IPS-NIHi11 (cell line): ENCODE measurements around the gene CYLD.

Source experiments
- DNase-seq: peaks from one replicate; pipeline ENCODE4 v3.0.0; 2012; ENCODE audit warnings: mixed read lengths, low spot score

The CYLD gene

DNA sequence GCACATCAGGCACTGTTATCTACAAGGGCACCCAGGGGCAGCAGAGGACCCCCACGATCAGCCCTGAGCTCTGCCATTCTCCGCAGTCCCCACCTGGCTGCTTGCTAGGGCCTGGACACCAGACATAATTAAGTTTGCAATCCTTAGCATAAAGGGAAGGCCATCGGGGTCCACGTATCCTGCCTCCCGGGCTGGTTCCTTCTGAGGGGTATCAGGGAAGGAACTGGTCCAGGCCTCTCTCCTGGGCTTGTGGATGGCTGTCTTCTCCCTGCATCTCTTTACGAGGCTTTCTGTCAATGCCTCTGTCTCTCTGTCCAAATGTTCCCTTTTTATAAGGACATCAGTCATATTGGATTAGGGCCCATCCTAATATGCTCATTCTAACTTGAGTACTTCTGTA lies 77.8 kb downstream of the CYLD start:
- DNase-seq: no peak

DNA sequence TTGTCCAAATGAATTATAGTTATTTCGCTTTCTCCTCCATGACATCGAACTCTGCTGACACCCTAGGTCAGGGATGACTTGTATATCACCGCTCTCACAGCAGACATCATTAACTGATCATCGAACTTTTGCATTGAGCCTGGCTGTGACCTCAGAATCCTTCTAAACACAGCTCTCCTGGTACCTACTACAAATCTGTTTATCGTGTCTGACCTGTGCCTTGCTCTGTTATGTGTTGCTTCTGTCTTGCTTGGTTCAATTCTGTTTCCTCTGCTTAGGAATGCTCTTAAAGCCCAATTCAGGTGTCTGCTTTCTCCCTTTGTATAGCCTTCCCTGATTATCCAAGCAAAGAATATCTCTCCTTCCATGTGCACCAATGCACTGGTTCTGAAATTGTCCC lies 78.3 kb downstream of the CYLD start:
- DNase-seq: no peak

DNA sequence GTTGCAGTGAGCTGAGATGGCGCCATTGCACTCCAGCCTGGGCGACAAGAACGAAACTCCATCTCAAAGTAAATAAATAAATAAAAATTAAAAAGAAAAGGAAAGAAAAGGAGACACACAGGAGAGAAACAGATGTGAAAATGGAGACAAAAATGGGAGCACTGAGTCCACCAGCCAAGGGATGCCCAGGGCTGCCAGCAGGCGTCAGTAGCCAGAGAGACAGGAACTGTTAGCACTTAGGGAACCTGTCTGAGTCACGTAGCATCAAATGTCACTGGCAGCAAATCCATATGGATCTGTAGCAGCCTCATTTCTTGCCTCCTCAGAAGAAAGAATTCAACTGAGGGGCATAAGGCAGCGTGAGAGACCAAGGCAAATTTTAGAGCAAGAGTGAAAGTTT lies 79.7 kb downstream of the CYLD start:
- no peak for DNase-seq

DNA sequence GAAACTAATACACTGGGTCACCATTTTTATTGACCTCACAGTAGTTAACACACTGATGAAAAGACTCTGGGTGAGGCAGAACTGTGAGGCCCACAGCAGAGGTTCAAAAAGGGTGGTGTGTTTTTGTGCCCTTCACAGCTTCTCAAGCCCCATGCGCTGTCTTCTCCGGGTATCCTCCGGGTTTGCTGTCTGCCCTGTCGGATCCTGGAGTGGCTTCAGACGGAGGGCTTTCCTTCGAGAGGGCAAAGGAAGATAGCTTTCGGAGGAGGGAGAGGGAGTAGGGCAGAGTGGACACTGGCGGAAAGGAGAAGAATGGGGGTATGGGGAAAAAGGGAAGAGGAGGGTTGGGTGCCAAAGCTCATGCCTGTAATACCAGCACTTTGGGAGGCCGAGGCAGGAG lies 80.8 kb downstream of the CYLD start:
- DNase-seq: no peak

DNA sequence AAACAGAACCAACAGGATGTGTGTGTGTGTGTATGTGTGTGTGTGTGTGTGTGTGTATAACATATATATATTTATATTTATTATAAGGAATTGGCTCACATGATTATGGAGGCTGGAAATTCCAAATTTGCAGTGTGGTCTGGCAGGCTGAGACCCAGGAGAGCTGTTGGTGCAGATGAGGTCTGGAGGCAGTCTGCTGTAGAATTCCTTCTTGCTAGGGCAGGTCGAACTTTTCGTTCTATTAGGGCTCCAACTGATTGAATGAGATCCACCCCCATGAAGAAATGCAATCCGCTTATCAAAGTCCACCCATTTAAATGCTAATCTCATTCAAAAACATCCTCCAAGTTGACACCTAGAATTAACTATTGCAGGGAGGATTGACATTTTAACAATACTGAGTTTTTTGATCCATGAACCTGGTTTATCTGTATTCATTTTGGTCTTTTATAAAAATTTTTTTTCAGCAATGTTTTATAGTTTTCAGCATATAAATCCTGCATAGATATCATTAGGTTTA lies 85.0 kb downstream of the CYLD start:
- DNase-seq: no peak

DNA sequence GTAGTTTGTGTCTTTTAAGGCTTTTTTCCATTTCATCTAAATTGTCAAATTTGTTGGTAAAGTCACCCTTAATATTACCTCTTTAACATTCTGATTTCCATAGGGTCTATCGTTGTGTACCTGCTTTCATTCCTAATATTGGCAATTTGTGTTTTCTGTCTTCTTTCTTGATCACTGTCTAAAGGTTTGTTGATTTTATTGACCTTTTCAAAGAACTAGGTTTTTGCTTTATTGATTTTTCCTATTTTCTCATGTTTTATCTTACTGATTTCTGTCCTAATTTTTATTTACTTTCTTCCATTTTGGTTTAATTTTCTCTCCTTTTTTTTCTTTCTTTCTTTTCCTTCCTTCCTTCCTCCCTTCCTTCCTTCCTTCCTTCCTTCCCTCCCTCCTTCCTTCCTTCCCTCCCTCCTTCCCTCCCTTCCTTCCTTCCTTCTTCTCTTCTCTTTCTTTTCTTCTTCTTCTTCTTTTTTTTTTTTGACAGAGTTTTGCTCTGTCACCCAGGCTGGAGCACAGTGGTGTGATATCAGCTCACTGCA lies 86.3 kb downstream of the CYLD start:
- DNase-seq: no peak

DNA sequence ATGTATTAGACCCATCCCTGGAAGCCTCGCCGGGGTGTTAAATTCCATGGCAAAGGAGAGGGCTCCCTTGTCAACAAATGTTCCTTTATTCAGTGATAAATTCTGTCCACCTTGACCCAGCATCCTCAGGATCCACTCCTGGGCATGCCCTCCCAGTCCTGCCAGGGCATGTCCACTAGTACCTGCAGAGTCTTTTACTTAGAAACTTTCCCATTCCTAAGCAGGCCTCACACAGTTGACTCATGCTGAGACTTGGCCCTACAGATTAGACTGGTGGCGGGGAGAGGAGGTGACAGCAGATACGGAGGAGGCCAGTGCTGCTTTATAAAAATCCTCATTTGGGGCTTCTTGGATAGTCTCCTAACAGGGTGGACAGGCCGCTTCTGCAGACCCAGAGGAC lies 88.8 kb downstream of the CYLD start:
- DNase-seq: no peak

DNA sequence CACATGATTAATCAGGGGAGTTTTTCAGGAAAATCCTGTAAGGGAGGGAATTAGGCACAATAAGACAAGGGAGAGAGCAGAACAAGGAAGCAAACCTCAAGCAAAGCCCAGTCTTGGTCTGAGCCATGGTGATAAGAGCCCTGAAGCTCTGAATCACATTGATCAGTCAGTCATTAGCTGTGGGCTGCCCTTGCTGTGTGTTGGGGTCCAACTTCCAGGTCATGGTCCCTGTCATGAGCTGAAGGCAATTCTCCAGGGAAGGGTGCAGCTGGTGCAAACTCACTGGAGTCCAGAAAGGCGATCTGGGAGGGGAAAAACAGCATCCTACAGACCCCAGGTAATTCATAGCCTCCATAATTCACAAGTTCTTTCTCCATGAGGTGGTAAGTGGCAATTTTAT lies 89.9 kb downstream of the CYLD start:
- no peak for DNase-seq

DNA sequence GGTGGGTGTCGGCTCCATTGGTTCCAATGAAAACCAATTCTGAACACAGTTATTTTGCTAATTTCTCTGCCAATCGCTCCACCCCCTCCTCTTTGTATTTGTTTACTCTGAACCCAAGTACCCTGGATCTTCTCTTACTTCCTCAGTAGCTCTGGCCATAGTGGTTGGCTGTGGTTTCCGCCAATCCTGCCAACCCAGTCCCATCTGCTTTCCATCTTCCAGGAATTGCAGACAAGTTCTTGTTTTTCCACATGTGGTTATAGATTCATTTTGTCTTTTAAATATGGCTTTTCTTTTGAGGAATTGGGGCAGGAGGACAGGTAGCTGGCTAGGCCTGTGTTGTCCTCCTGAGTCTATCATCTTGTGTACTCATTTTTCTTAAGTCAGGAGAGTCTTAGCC lies 92.0 kb downstream of the CYLD start:
- DNase-seq: no peak

DNA sequence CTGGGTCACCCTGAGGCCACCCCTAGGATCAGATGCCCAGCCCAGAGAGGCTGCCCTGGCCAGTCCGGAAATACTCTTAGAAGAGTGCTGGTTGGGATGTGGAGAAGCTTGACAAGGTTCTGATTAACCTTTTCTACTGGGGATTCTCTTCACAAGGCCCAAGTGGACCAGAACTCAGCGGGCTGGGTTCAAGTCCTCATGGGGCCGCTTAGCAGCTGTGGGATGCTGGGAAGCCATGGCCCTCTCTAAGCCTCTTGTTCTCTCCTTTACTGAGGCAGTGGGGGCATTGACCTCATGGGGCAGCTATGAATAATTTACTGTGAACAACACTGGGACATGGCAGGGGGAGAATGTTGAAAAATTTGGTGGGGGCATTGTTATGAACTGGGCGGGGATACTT lies 92.8 kb downstream of the CYLD start:
- no peak for DNase-seq

DNA sequence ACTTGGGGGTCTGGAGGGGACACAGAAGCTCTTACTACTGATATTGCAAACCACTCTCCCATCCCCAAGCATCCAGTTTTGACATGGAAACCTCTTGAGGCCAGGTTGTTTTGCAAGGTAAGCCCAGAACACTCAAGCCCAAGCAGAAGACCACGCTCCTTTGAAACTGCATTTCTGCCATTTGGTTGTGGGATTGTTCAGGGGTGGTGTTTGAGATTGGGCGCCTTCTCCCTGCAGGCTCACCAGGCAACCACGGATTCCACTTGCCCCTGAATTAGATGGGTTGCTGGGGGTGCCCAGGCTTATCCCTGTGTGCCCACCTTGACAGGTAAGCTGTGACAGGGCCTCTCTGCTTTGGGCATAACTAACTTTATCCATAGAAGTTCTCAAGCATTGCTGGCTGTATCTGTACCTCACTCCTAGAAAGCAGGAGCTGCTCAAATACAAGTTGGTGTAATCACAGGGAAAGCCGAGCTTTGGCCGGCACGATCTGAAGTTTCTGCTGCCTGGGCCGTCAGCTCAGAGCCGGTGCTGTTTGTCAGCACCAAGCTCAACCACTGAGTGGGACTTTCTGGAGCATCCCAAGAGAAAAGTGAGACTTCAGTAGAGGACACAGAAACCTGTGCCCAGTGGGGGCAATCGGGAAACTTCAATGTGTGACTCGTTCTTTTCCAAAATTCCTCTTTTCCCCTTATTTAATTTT lies 93.6 kb downstream of the CYLD start:
- DNase-seq: no peak

DNA sequence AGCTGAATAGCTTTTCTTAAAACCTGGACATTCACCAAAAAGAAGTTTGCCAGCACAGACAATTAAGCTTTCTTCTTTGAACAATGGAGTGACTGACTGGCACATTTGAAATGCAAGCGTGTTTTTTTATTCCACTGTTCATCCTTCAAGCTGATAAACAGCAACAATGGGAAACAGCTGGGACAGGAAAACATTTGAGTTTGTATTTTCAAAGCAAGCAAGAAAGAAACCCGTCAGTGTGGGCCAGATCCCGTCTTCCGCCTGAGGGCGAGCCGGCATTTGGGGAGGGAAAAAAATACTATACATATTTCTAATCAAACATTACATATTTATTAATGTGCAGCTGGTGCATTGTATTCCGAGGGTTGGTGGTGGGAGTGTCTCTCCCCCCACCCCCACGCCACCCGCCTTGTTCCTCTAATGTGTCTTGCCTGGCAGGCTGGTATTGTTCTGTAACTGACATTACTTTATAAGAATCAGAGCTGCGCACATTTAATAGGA lies 94.3 kb downstream of the CYLD start:
- DNase-seq: no peak

DNA sequence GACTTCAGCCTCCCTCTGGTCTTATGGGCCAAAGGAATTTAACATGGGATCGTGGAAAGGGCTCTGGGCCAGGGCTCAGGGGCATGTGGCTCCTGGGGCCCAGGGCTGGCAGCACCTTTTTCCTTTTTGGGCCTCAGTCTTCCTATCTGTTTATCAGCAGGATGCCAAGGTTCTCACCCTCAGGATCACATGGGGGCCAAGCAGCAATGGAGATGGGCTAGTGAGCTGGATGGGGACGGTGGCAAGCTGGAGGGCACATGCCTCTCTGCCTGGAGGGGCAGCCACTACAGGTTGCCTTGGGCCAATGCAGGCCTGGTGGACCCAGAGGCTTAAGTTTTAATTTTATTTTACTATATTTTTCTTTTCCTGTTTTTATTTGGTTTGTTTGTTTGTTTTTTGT lies 95.4 kb downstream of the CYLD start:
- DNase-seq: no peak

DNA sequence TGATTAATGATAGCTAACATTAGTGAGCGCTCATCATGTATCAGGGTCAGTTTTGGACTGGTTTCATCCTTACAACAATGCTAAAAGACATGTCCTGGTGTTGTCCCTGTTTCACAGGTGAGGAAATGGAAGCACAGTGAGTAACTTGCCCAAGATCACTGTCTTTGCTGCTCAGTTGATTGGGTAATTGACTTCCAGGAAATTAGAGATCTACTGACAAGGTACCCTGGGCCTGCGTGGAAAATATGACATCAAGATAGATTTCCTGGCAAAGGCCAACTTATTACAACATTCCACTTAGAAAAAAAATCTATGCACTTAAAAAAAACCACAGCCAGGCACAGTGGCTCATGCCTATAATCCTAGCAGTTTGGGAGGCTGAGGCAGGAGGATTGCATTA lies 96.3 kb downstream of the CYLD start:
- no peak for DNase-seq

DNA sequence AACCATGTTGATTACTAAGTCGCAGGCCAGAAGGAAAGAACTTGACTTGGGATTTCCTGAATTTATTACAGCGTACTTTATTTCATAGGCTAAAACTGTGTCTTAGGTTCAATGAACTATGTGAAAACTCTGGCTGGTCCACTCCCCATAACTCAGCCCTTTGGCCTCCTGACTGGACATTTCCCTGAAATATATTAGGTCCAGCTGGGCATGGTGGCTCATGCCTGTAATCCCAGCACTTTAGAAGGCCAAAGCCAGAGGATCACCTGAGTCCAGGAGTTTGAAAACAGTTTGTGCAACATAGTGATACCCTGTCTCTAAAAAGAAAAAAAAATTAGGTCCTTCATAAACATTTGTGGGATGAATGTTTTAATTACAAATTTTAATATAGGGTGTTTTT lies 97.0 kb downstream of the CYLD start:
- no peak for DNase-seq

DNA sequence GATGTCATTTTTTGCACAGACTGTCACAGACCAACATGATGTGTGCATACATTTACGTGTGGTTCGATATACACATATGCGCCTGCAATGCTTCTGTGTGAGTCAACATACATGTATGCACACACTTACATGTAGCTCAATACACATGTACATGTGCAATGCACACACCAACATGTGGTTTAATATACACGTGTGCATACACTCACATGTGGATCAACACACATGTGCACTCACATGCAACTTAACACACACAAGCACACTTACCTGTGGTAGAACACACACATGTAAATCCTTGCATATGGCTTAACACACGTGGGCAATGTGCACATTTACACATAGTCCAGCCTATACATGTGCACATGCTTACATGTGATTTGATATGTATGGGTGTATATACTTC lies 97.5 kb downstream of the CYLD start:
- DNase-seq: no peak

DNA sequence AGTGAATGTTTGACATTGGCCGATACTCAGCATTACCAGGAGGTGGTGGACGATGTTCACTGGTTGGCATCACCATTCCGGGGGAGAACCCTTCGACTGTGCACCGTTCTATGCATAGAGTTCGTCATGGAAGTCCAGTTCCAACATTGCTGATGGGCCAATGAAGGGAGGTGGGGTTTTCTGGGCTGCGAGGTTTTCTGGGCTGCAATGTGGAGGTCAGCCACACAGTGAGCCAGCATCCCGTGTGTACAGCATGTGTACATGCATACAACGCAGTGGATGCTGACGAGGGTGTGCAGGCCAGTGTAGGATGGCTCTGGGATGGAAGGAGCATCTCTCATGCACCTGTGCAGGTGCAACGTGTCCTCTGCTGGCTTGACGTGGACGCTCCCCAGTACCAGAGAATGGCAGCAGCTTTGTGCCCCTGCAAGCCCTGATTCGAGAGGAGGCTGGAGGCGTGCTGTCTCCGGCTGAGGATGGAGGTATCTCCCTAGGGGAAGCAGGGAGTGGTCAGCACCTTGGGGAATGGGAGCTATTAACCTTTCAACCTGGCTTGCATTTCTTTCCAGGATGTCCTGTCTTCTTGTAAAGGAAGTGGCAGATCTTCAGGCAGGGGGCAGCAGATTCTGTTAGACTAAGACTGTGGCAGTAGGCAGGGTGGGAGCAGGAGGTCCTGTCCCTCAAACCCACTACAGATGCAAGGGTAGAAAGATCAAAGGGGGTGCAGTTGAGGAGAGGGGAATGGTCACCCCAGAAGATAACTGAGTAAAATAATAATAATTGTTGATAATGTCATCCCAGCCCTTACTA lies 98.2 kb downstream of the CYLD start:
- peak; percentile 42 for DNase-seq

DNA sequence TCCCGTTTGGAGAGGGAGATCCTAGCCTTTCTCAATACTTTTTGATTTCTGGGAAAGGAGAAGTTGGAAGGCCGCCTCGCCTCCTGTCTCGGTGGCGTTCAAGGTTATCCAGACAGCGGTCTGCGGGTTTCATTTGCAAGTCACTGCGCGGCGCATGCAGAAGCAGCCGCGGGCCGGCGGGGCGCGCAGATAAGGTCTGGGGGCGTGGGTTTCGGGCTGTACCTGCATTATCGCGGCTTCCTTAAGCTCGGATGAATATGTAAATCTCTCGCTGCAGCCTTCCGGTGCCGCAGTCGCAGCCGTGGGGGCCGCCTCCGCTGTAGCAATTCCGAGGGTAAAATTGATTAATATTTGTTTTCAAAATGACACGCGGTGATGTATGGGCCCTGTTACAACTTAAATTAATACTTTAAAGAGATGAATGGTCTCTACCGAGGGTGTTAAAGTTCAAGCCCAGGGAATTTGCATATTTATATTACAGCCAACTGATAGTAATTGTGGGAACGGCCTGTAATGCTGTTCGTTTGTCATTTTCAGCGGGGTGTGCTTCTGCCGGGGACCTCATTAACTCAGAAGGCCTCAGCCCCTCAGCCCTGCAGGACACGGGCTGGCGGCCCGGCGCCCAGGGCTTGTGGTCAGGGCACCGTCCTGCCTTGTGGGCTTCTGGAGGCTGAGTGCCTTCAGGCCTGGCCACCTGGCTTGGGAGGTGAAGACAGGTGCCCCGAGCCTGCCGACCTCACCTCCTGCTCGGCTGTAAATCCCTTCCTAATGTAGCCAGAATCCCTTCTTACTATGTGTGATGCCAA lies 99.4 kb downstream of the CYLD start:
- DNase-seq: peak; percentile 60

DNA sequence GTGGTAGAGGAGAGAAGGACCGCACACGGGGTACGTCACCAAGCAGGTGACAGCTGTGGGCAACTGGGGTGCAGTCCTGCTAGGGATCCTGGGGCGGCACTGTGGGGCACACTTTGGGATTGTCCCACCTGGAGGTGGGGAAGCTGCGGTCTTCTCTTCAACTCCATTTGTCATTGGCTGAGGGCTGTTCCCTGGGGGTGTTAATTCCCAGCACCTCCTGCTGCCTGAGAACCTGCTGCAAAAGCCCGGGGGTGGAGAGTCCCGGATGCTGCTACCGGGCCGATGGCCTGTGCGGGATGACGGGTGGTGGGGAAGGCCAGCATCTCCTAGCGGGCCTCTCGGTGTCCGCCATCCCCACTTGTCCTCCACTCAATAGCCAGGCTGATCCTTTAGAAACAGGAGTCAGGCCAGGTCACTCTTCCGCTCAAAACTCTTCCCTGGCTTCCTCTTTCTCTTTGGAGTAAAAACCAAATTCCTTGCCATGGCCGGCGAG lies 100.2 kb downstream of the CYLD start:
- no peak for DNase-seq

DNA sequence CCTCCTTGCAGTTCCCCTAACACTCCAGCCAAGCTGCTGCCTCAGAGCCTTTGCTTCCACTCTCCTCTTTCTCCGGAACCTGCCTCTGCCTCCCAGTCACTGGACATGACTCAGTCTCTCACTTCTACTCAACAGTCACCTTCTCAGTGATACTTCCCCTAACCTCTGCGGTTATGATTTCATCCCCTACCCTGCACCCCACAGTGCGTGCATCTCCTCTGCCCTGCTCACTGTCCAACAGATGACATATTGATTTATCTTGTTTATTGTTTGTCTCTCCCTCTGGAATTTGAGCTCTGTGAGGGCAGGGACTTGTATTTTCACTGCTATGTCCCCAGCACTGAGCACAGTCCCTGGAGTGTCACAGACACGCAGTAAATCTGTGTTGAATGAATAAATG lies 100.7 kb downstream of the CYLD start:
- no peak for DNase-seq

DNA sequence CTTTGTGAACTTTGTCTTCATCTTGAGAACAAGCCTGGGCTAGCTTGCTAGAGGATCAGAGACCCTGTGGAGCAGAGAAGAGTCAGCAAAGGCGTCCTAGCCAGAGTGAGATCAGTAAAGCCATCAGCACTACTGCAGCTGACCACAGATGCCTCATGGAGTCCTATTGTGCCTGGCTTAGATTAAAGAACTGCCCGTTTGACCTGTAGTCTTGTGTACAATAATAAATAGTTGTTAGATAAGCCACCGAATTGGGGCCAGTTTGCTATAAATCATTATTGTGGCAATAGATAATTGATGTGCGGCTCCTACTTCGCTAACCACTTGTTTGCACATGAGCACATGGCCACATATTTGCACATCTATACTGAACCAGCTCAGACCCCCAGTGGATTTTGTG lies 103.0 kb downstream of the CYLD start:
- DNase-seq: no peak

DNA sequence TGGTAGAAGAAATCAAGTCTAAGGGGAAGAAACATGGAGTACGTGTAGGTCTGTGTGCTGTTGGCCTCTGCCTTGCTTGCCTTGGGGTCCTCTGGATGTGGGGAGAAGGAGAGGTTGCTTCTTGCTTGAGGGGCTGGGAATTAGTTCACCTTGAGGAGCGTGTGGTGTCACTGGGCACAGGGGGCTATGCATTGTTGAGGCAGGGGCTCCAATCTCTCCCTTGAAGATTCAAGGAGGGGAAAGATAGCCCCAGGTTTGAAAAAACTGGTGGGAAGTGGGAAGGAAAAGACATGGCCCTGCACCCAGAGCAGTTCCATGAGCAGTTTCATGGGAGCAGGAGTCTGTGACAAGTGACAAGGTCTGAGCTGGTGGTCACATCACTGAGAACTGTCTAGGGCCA lies 103.4 kb downstream of the CYLD start:
- no peak for DNase-seq
